22Rv1 (cell line): ENCODE measurements around the gene RAB19.

Experiments
- ZFX ChIP-seq: fragments of 450-650 bp; IDR thresholded peaks from 2 replicates; pipeline ENCODE4 v1.6.1; 2017; ENCODE audit warnings: antibody characterized with exemption, borderline replicate concordance
- TF ChIP-seq, protein P1 (sequence below): fragments of 450-650 bp; IDR thresholded peaks from 2 replicates; pipeline ENCODE4 v1.5.1; 2017; ENCODE audit warnings: mild to moderate bottlenecking

DNA sequence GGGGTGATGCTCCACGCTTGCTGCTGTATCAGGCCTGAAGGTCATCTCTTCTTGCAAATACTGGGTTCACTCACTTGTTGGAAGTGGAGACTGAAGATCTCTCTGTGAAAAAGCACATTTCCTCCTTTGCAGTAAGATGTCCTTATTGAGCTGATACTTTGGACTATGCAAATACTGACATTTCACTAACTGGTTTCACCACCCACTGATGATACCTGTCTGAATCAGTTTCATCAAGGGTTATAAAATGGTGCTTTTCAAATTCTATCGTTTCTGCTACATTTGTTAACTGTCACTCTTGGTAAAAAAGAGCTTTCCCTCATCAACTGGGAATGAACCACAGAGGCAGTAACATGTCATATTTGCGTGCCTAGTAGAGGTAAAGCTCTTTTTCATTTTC, 35.5 kb downstream of the RAB19 start:
- TF ChIP-seq, protein P1, sequence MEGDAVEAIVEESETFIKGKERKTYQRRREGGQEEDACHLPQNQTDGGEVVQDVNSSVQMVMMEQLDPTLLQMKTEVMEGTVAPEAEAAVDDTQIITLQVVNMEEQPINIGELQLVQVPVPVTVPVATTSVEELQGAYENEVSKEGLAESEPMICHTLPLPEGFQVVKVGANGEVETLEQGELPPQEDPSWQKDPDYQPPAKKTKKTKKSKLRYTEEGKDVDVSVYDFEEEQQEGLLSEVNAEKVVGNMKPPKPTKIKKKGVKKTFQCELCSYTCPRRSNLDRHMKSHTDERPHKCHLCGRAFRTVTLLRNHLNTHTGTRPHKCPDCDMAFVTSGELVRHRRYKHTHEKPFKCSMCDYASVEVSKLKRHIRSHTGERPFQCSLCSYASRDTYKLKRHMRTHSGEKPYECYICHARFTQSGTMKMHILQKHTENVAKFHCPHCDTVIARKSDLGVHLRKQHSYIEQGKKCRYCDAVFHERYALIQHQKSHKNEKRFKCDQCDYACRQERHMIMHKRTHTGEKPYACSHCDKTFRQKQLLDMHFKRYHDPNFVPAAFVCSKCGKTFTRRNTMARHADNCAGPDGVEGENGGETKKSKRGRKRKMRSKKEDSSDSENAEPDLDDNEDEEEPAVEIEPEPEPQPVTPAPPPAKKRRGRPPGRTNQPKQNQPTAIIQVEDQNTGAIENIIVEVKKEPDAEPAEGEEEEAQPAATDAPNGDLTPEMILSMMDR = no peak
- no peak for TF ChIP-seq ZFX
